MM.1S (cell line): ENCODE measurements around the gene ISL1.

ENCODE experiments used
- DNase-seq: peaks from one replicate; pipeline ENCODE4 v3.0.0-alpha.2; 2015
- H2AFZ ChIP-seq: fragments of 300-600 bp; sonication (generic); 2 replicates; pipeline ENCODE4 v1.6.0; 2016; ENCODE audit warnings: antibody characterized with exemption, low read length
- H3F3A ChIP-seq: fragments of 300-600 bp; sonication (generic); 2 replicates; pipeline ENCODE4 v1.6.1; 2016; ENCODE audit warnings: mild to moderate bottlenecking, antibody characterized with exemption, low read length, moderate library complexity, mixed read lengths; ENCODE audit not compliant: insufficient read depth
- H3K27ac ChIP-seq: fragments of 300-600 bp; sonication (generic); 2 replicates; pipeline ENCODE4 v1.5.1; 2016; ENCODE audit warnings: mild to moderate bottlenecking, low read length
- H3K27me3 ChIP-seq: fragments of 300-600 bp; sonication (generic); replicated peaks from 2 replicates; pipeline ENCODE4 v1.6.0; 2016; ENCODE audit warnings: low read length; ENCODE audit not compliant: insufficient read depth
- H3K36me3 ChIP-seq: fragments of 300-600 bp; sonication (generic); replicated peaks from 2 replicates; pipeline ENCODE4 v1.6.1; 2016; ENCODE audit warnings: mild to moderate bottlenecking, low read length, mixed read lengths; ENCODE audit not compliant: insufficient read depth
- H3K4me1 ChIP-seq: fragments of 300-600 bp; sonication (generic); 2 replicates; pipeline ENCODE4 v1.6.1; 2016; ENCODE audit warnings: low read length, mixed read lengths
- H3K4me2 ChIP-seq: fragments of 300-600 bp; sonication (generic); 2 replicates; pipeline ENCODE4 v1.6.0; 2016; ENCODE audit warnings: low read depth, low read length
- H3K4me3 ChIP-seq: fragments of 300-600 bp; sonication (generic); 2 replicates; pipeline ENCODE4 v1.5.1; 2016; ENCODE audit warnings: low read length, mixed read lengths
- H3K79me2 ChIP-seq: fragments of 300-600 bp; sonication (generic); 2 replicates; pipeline ENCODE4 v1.6.1; 2016; ENCODE audit warnings: mixed run types, low read length, mixed read lengths
- H3K9ac ChIP-seq: fragments of 300-600 bp; sonication (generic); 2 replicates; pipeline ENCODE4 v1.6.1; 2016; ENCODE audit warnings: low read length, mixed read lengths
- H3K9me2 ChIP-seq: fragments of 300-600 bp; sonication (generic); replicated peaks from 2 replicates; pipeline ENCODE4 v1.6.1; 2016; ENCODE audit warnings: mild to moderate bottlenecking, low read length, mixed read lengths; ENCODE audit not compliant: insufficient read depth
- H3K9me3 ChIP-seq: fragments of 300-600 bp; sonication (generic); replicated peaks from 2 replicates; pipeline ENCODE4 v1.6.1; 2016; ENCODE audit warnings: mild to moderate bottlenecking, low read length, mixed read lengths; ENCODE audit not compliant: insufficient read depth
- H4K20me1 ChIP-seq: fragments of 300-600 bp; sonication (generic); 2 replicates; pipeline ENCODE4 v1.6.1; 2016; ENCODE audit warnings: mild to moderate bottlenecking, low read length, moderate library complexity, mixed read lengths; ENCODE audit not compliant: insufficient read depth
- EZH2 ChIP-seq: fragments of 300-600 bp; sonication (generic); optimal IDR thresholded peaks from 2 replicates; pipeline ENCODE3; 2017; ENCODE audit warnings: low read depth, mild to moderate bottlenecking, antibody characterized with exemption, low read length, mixed read lengths
- EZH2phosphoT487 ChIP-seq: fragments of 300-600 bp; sonication (generic); IDR thresholded peaks from 2 replicates; pipeline ENCODE4 v1.6.1; 2018; ENCODE audit warnings: antibody characterized with exemption, low read length
- TF ChIP-seq, protein P1 (sequence below): fragments of 300-600 bp; sonication (generic); IDR thresholded peaks from 2 replicates; pipeline ENCODE4 v1.5.1; 2016; ENCODE audit warnings: antibody characterized with exemption, low read length, mixed read lengths

ISL1 gene

DNA sequence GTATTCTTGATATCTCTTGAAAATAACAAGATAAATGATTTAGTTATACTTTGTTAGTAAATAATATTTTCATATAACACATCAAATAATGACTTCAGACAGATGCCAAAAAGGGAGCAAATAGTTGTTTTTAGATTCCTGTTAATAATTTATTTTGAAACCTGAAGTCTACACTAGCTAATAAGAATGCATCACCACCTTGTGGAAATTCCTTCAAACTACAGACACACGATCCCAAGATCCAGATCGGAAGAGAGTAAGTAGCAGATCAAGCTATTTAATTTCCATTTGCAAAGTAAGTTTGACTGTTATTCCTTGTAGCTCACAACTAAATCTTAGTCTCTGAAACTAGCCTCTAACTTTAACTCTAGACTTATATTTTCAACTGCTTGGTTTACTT is 35.5 kb upstream of the ISL1 start:
- Histone ChIP-seq H3K4me1 (no peaks in the 10 kb centered on the region), H3K79me2 (no peaks in the 10 kb centered on the region), H3F3A (no peaks in the 10 kb centered on the region), H3K27me3 (no peaks in the 10 kb centered on the region), H3K9ac (no peak overlapping the region), H2AFZ (no peak overlapping the region), H3K9me2 (no peaks in the 10 kb centered on the region; the same call in 1 of the 2 replicates), H3K9me3 (no peaks in the 10 kb centered on the region), H3K36me3 (no peaks in the 10 kb centered on the region), H3K4me2 (no peak overlapping the region), H3K27ac (no peak overlapping the region), H4K20me1 (no peaks in the 10 kb centered on the region), H3K4me3 (no peak overlapping the region)
- TF ChIP-seq EZH2 (no peak), EZH2phosphoT487 (no peak)
- TF ChIP-seq, protein P1, sequence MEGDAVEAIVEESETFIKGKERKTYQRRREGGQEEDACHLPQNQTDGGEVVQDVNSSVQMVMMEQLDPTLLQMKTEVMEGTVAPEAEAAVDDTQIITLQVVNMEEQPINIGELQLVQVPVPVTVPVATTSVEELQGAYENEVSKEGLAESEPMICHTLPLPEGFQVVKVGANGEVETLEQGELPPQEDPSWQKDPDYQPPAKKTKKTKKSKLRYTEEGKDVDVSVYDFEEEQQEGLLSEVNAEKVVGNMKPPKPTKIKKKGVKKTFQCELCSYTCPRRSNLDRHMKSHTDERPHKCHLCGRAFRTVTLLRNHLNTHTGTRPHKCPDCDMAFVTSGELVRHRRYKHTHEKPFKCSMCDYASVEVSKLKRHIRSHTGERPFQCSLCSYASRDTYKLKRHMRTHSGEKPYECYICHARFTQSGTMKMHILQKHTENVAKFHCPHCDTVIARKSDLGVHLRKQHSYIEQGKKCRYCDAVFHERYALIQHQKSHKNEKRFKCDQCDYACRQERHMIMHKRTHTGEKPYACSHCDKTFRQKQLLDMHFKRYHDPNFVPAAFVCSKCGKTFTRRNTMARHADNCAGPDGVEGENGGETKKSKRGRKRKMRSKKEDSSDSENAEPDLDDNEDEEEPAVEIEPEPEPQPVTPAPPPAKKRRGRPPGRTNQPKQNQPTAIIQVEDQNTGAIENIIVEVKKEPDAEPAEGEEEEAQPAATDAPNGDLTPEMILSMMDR, result no peak
- no peak for DNase-seq

DNA sequence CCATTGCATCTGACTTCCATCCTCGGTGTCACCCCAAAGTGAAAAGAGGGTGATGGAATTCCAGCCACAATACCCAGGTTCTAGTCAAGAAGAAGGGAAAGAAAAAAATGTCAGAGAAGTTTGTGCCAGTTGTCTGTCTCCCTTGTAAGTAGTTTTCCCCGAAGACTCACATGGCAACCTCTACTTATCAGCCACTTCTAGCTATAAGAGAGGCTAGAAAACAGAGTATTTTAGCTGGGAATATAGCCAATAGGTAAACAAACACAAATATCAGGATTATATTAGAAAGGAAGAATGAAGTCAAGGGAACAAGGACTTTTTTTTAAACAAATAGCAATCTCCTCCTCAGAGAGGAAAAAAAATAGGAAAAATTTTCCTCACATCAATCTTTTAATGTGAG is 12.2 kb upstream of the ISL1 start:
- Histone ChIP-seq H3K36me3 (no peaks in the 10 kb centered on the region), H3K9me3 (no peaks in the 10 kb centered on the region), H3K27ac (no peak overlapping the region), H3K4me2 (no peak overlapping the region), H3K4me3 (no peak overlapping the region), H3K9me2 (no peaks in the 10 kb centered on the region), H3K79me2 (no peaks in the 10 kb centered on the region), H3F3A (no peaks in the 10 kb centered on the region), H2AFZ (no peak overlapping the region), H4K20me1 (no peaks in the 10 kb centered on the region), H3K4me1 (no peaks in the 10 kb centered on the region), H3K27me3 (no peaks in the 10 kb centered on the region), H3K9ac (no peak overlapping the region)
- DNase-seq, result no peak
- TF ChIP-seq EZH2, result no peak
- TF ChIP-seq EZH2phosphoT487, result no peak
- TF ChIP-seq, protein P1, result no peak

DNA sequence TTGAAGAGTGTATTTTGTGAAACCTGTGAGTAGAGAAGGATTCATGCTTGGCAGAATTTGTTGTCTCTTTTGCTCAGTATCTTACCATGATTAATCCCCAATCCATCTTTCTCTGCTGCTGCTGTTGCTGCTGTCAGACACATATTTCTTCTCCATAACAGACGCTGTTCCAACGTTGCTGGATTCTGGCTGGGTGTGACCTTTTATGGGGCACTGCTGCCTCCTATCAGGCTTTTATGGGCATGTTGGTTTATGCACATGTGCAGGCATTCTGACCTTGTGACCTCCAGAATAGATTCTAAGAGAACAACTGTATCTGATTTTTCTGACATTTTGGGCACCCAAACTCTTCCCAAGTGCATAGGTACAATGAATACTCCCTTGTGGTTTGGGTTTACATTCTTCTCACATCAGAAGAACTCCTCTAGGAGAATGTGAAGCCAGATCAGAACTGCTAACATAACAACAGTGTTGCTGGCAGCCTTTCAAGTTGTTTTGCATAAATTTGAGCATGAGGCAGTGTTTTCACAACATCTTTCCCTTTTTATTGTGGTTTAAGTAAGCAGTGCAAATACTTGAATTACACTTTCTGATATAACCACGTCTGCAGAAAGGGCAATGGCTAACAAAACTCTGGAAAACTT is 9.2 kb upstream of the ISL1 start:
- no peaks in the 10 kb centered on the region for H3K36me3 ChIP-seq
- H3K79me2 ChIP-seq, result no peaks in the 10 kb centered on the region
- no peak overlapping the region for H2AFZ ChIP-seq
- no peak overlapping the region for H3K9ac ChIP-seq
- H3K9me3 ChIP-seq, result no peaks in the 10 kb centered on the region
- TF ChIP-seq EZH2, result no peak
- no peak for TF ChIP-seq EZH2phosphoT487
- TF ChIP-seq, protein P1, result no peak
- no peak overlapping the region for H3K27ac ChIP-seq
- no peak overlapping the region for H3K4me3 ChIP-seq
- H3K9me2 ChIP-seq, result no peaks in the 10 kb centered on the region
- no peak for DNase-seq
- H3K4me1 ChIP-seq, result no peaks in the 10 kb centered on the region
- H3K27me3 ChIP-seq, result no peaks in the 10 kb centered on the region
- no peaks in the 10 kb centered on the region for H3F3A ChIP-seq
- H3K4me2 ChIP-seq, result no peak overlapping the region
- H4K20me1 ChIP-seq, result no peaks in the 10 kb centered on the region
